Mesendoderm (in vitro differentiated cells): ENCODE results near the gene RBPJL.
A peak's percentile ranks its signal among the peaks of the same experiment; 100 is the strongest.

Experiments
- DNase-seq: peaks from one replicate; pipeline ENCODE4 v3.0.0; 2013
- H2AK5ac ChIP-seq: 2 replicates; pipeline ENCODE4 v1.6.1; 2013; ENCODE audit warnings: low read length, inconsistent platforms
- H2BK120ac ChIP-seq: 2 replicates; pipeline ENCODE4 v1.6.1; 2013; ENCODE audit warnings: low read depth, mild to moderate bottlenecking, low read length, moderate library complexity, mixed read lengths
- H2BK15ac ChIP-seq: replicated peaks from 2 replicates; pipeline ENCODE4 v1.6.1; 2013; ENCODE audit warnings: low read depth, mild to moderate bottlenecking, moderate library complexity
- H2BK5ac ChIP-seq: 2 replicates; pipeline ENCODE4 v1.6.1; 2013; ENCODE audit warnings: low read length, inconsistent platforms
- H3K18ac ChIP-seq: 2 replicates; pipeline ENCODE4 v1.6.1; 2013; ENCODE audit warnings: mild to moderate bottlenecking, low read length, mixed read lengths
- H3K23ac ChIP-seq: one replicate; pipeline ENCODE4 v1.6.1; 2013; ENCODE audit warnings: low read length
- H3K27ac ChIP-seq: 2 replicates; pipeline ENCODE4 v1.5.1; 2013; ENCODE audit warnings: low read depth, mild to moderate bottlenecking, inconsistent platforms, low read length, moderate library complexity
- H3K27me3 ChIP-seq: 2 replicates; pipeline ENCODE4 v1.6.1; 2013; ENCODE audit warnings: low read length, control low read depth, mild to moderate bottlenecking, inconsistent platforms; ENCODE audit not compliant: insufficient read depth, poor library complexity
- H3K36me3 ChIP-seq: 2 replicates; pipeline ENCODE4 v1.6.1; 2013; ENCODE audit warnings: low read length, inconsistent platforms; ENCODE audit not compliant: control insufficient read depth, insufficient read depth
- H3K4ac ChIP-seq: one replicate; pipeline ENCODE4 v1.6.1; 2013; ENCODE audit warnings: low read depth, mild to moderate bottlenecking, low read length, moderate library complexity
- H3K4me1 ChIP-seq: 2 replicates; pipeline ENCODE4 v1.6.1; 2013; ENCODE audit warnings: low read depth, low read length, inconsistent platforms; ENCODE audit not compliant: control insufficient read depth
- H3K4me2 ChIP-seq: 2 replicates; pipeline ENCODE4 v1.6.1; 2013; ENCODE audit warnings: low read length
- H3K4me3 ChIP-seq: 2 replicates; pipeline ENCODE4 v1.5.1; 2013; ENCODE audit warnings: mild to moderate bottlenecking, low read length
- H3K56ac ChIP-seq: one replicate; pipeline ENCODE4 v1.6.1; 2013; ENCODE audit warnings: low read length
- H3K79me1 ChIP-seq: 2 replicates; pipeline ENCODE4 v1.6.1; 2013; ENCODE audit warnings: low read length, inconsistent platforms
- H3K79me2 ChIP-seq: 2 replicates; pipeline ENCODE4 v1.6.1; 2013; ENCODE audit warnings: mild to moderate bottlenecking, low read length; ENCODE audit not compliant: control insufficient read depth, insufficient read depth
- H3K9ac ChIP-seq: 2 replicates; pipeline ENCODE4 v1.6.1; 2013; ENCODE audit warnings: low read length, inconsistent platforms
- H4K5ac ChIP-seq: one replicate; pipeline ENCODE4 v1.6.1; 2013; ENCODE audit warnings: low read length
- H4K8ac ChIP-seq: one replicate; pipeline ENCODE4 v1.6.1; 2013; ENCODE audit warnings: low read depth, mild to moderate bottlenecking, control low read depth, low read length, moderate library complexity
- WGBS: extraction: QIAGEN DNeasy Blood & Tissue Kit; methylation state at CpG from one replicate; pipeline ENCODE4 v1.1.7; 2013; ENCODE audit warnings: low lambda C conversion rate, missing lambda C conversion rate; ENCODE audit not compliant: insufficient coverage; ENCODE audit errors: extremely low coverage; 5-methylcytosine and 5-hydroxymethylcytosine counted together

RBPJL gene

DNA sequence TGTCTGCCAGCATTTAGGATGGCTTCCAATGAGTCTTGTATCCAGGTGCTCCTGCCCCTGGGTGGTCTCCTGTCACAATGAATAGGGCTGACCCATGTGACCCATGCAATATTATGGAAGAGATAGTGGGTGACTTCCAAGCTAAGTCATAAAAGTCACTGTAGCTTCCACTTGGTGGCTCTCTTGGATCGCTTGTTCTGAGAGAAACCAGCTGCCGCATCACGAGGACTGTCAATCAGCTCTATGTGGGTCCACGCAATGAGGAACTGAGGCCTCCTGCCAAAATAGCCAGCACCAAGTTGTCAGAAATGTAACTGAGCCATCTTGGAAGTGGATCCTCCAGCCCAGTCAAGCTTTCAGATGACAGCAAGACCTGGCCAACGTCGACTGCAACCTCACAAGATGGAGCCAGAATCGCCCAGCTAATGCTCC, 16.3 kb downstream of the RBPJL start:
- Histone ChIP-seq H4K8ac (no peak overlapping the region), H3K4me1 (no peaks in the 10 kb centered on the region), H3K79me1 (no peaks in the 10 kb centered on the region), H3K4me3 (no peak overlapping the region), H2AK5ac (no peak overlapping the region), H3K56ac (no peak overlapping the region), H2BK5ac (no peak overlapping the region), H3K27me3 (no peaks in the 10 kb centered on the region), H2BK15ac (no peak overlapping the region), H4K5ac (no peak overlapping the region), H3K18ac (no peak overlapping the region), H3K4ac (no peak overlapping the region), H3K23ac (no peak overlapping the region), H3K27ac (no peak overlapping the region), H3K9ac (no peak overlapping the region), H3K4me2 (no peak overlapping the region), H3K36me3 (no peaks in the 10 kb centered on the region), H2BK120ac (no peak overlapping the region), H3K79me2 (no peaks in the 10 kb centered on the region)
- no CpG with 5 or more reads among the region's 7 CpGs for WGBS
- DNase-seq: peak; percentile 80

- Histone ChIP-seq H3K27ac (no peak overlapping the region), H3K79me2 (no peaks in the 10 kb centered on the region), H2AK5ac (no peak overlapping the region), H3K4me1 (no peaks in the 10 kb centered on the region), H3K36me3 (peaks cover under 1% of the 10 kb centered on the region), H2BK5ac (no peak overlapping the region), H3K27me3 (no peaks in the 10 kb centered on the region), H3K23ac (no peak overlapping the region), H3K18ac (no peak overlapping the region), H4K5ac (no peak overlapping the region), H3K79me1 (no peaks in the 10 kb centered on the region), H2BK15ac (no peak overlapping the region), H2BK120ac (no peak overlapping the region), H3K4me2 (no peak overlapping the region), H3K56ac (no peak overlapping the region), H4K8ac (no peak overlapping the region), H3K9ac (no peak overlapping the region), H3K4me3 (no peak overlapping the region), H3K4ac (no peak overlapping the region)
- no peak for DNase-seq
These were observed 17.1 kb downstream of the RBPJL start for GRCh38 chr20:45323731-45324130.

DNA sequence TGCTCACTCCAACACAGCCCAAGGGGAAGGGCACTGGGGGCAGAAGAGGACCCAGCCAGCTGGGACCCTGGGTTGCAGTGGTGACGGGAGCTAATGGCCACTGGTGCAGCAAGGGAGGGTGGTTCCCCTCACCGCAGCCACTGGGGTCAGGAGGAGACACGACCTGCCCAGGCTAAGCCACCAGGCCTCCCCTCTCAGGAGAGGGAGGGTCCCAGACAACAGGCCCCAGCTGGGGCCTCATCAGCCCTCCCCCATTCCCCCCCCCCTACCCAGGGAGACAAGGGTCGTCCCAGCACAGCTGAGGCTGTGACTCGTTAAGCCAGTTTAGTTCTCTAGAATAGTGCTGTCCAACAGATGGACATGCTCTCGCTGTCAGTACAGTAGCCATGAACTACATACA, 18.7 kb downstream of the RBPJL start:
- Histone ChIP-seq H3K4me1 (no peaks in the 10 kb centered on the region), H2BK120ac (no peak overlapping the region), H3K79me1 (no peaks in the 10 kb centered on the region), H2BK15ac (no peak overlapping the region), H4K5ac (no peak overlapping the region), H3K4ac (no peak overlapping the region), H3K79me2 (no peaks in the 10 kb centered on the region), H3K4me3 (no peak overlapping the region), H3K9ac (no peak overlapping the region), H2AK5ac (no peak overlapping the region), H3K27ac (no peak overlapping the region), H2BK5ac (no peak overlapping the region), H3K56ac (peak overlapping the region; percentile 25), H3K4me2 (no peak overlapping the region), H3K27me3 (no peaks in the 10 kb centered on the region), H4K8ac (no peak overlapping the region), H3K18ac (no peak overlapping the region), H3K36me3 (peaks cover 4% of the 10 kb centered on the region), H3K23ac (no peak overlapping the region)
- no CpG with 5 or more reads among the region's 6 CpGs for WGBS
- no peak for DNase-seq

GRCh38 chr20:45328451-45328850, 21.8 kb downstream of the RBPJL start:
- Histone ChIP-seq H3K56ac (no peak overlapping the region), H3K79me2 (no peaks in the 10 kb centered on the region), H3K27ac (no peak overlapping the region), H3K27me3 (no peaks in the 10 kb centered on the region), H3K18ac (no peak overlapping the region), H3K79me1 (no peaks in the 10 kb centered on the region), H3K4me2 (no peak overlapping the region), H3K4me1 (no peaks in the 10 kb centered on the region), H2BK5ac (no peak overlapping the region), H2BK15ac (no peak overlapping the region), H3K9ac (no peak overlapping the region), H2AK5ac (no peak overlapping the region), H3K4ac (no peak overlapping the region), H3K36me3 (peaks cover 8% of the 10 kb centered on the region), H2BK120ac (no peak overlapping the region), H4K5ac (no peak overlapping the region), H3K23ac (no peak overlapping the region), H4K8ac (no peak overlapping the region), H3K4me3 (no peak overlapping the region)
- WGBS: no CpG with 5 or more reads among the region's 4 CpGs
- DNase-seq: no peak

GRCh38 chr20:45329497-45330319, 23.1 kb downstream of the RBPJL start:
- H3K56ac ChIP-seq: no peak overlapping the region
- no peaks in the 10 kb centered on the region for H3K79me1 ChIP-seq
- no peak overlapping the region for H3K23ac ChIP-seq
- H4K5ac ChIP-seq: no peak overlapping the region
- H3K4me1 ChIP-seq: no peaks in the 10 kb centered on the region
- H3K4me3 ChIP-seq: no peak overlapping the region
- H2BK15ac ChIP-seq: no peak overlapping the region
- H3K27ac ChIP-seq: no peak overlapping the region
- H2BK5ac ChIP-seq: no peak overlapping the region
- no peak overlapping the region for H3K9ac ChIP-seq
- DNase-seq: no peak
- no peak overlapping the region for H2AK5ac ChIP-seq
- H4K8ac ChIP-seq: no peak overlapping the region
- H3K4me2 ChIP-seq: no peak overlapping the region
- no peaks in the 10 kb centered on the region for H3K79me2 ChIP-seq
- peaks cover 8% of the 10 kb centered on the region for H3K36me3 ChIP-seq
- H2BK120ac ChIP-seq: no peak overlapping the region
- H3K18ac ChIP-seq: no peak overlapping the region
- no peak overlapping the region for H3K4ac ChIP-seq
- WGBS: no CpG with 5 or more reads among the region's 7 CpGs
- H3K27me3 ChIP-seq: no peaks in the 10 kb centered on the region

GRCh38 chr20:45330476-45330875, 23.8 kb downstream of the RBPJL start:
- no peak overlapping the region for H2AK5ac ChIP-seq
- peaks cover 8% of the 10 kb centered on the region for H3K36me3 ChIP-seq
- H3K9ac ChIP-seq: no peak overlapping the region
- H3K27me3 ChIP-seq: no peaks in the 10 kb centered on the region
- H4K5ac ChIP-seq: no peak overlapping the region
- H3K79me1 ChIP-seq: no peaks in the 10 kb centered on the region
- H3K4me2 ChIP-seq: no peak overlapping the region
- H2BK5ac ChIP-seq: no peak overlapping the region
- no peak overlapping the region for H3K18ac ChIP-seq
- no peaks in the 10 kb centered on the region for H3K79me2 ChIP-seq
- no peak overlapping the region for H2BK120ac ChIP-seq
- H4K8ac ChIP-seq: no peak overlapping the region
- DNase-seq: no peak
- WGBS: no CpG with 5 or more reads among the region's 3 CpGs
- H3K56ac ChIP-seq: no peak overlapping the region
- H3K4me3 ChIP-seq: no peak overlapping the region
- H3K4ac ChIP-seq: no peak overlapping the region
- no peak overlapping the region for H2BK15ac ChIP-seq
- no peak overlapping the region for H3K23ac ChIP-seq
- H3K27ac ChIP-seq: no peak overlapping the region
- H3K4me1 ChIP-seq: no peaks in the 10 kb centered on the region
